GM12878 (cell line): ENCODE measurements around the gene REPIN1. TPM values are rescaled to one million over a fixed set of nuclear protein-coding genes. Genes with fewer than 3 reads are reported as not detected.

Experiments used
- ATAC-seq: fragments of 200-7000 bp; cut with Tn5 transposase; 3 replicates; pipeline ENCODE4 v1.9.1; 2020; ENCODE audit warnings: mild to moderate bottlenecking, moderate library complexity
- BruUV-seq: library from RNA; stranded (reverse); fragments of 400-500 nt; replicated peaks from 2 replicates; lab custom pipeline; 2021; lab: Mats Ljungman, UMichigan
- CTCF ChIA-PET: fragments of 300-600 bp; sonication (Branson Sonifier 250); formaldehyde crosslinking; extraction: SDS; loops from one replicate; lab custom pipeline; 2021; ENCODE audit warnings: inconsistent platforms; lab: Yijun Ruan, JAX
- POLR2A ChIA-PET: fragments of 350-600 bp; formaldehyde crosslinking; extraction: SDS; loops from one replicate; lab custom pipeline; 2021; ENCODE audit warnings: inconsistent platforms; lab: Charles Lee
- RAD21 ChIA-PET: fragments of 300-600 bp; sonication (Branson Sonifier 250); formaldehyde crosslinking; loops from one replicate; lab custom pipeline; 2023; ENCODE audit warnings: antibody characterized with exemption; ENCODE audit not compliant: unreplicated experiment; lab: Charles Lee
- SMC1A ChIA-PET: fragments of 300-600 bp; sonication (Branson Sonifier 250); formaldehyde crosslinking; loops from one replicate; lab custom pipeline; 2023; ENCODE audit not compliant: unreplicated experiment, uncharacterized antibody; lab: Charles Lee
- DNase-seq: peaks from one replicate; pipeline ENCODE4 v3.0.0-alpha.2; 2011; ENCODE audit warnings: low read depth, low spot score
- FAIRE-seq: peaks from 3 replicates; lab custom pipeline; 2011; peaks lifted over from hg19 to GRCh38; lab: Jason Lieb, UNC
- H2AFZ ChIP-seq: 2 replicates; pipeline ENCODE4 v1.6.0; 2011; ENCODE audit warnings: low read depth, low read length, control low read depth; ENCODE audit not compliant: control insufficient read depth
- H3K27ac ChIP-seq: 2 replicates; pipeline ENCODE4 v1.5.1; 2011; ENCODE audit warnings: control low read depth; ENCODE audit not compliant: control insufficient read depth, insufficient read depth
- H3K27me3 ChIP-seq, 2 experiments: replicated peaks in 1 of 2; 2 replicates each; pipeline versions ENCODE4 v1.6.0 to v1.6.1; 2011; ENCODE audit warnings: low read length in 1 of 2; ENCODE audit not compliant: control insufficient read depth in 2 of 2, insufficient read depth in 2 of 2
- H3K36me3 ChIP-seq, 2 experiments: 2 replicates each; pipeline ENCODE4 v1.5.1; 2011; ENCODE audit warnings: low read length in 1 of 2; ENCODE audit not compliant: control insufficient read depth in 2 of 2, insufficient read depth in 2 of 2
- H3K4me1 ChIP-seq: 2 replicates; pipeline ENCODE4 v1.6.1; 2011; ENCODE audit warnings: mild to moderate bottlenecking, low read length, moderate library complexity, mixed read lengths; ENCODE audit not compliant: control insufficient read depth, insufficient read depth
- H3K4me2 ChIP-seq: 2 replicates; pipeline ENCODE4 v1.6.0; 2011; ENCODE audit warnings: control low read depth; ENCODE audit not compliant: control insufficient read depth, insufficient read depth
- H3K4me3 ChIP-seq: fragments of 200-600 bp; sonication (generic); 2 replicates; pipeline ENCODE4 v1.5.1; 2016
- H3K79me2 ChIP-seq: 2 replicates; pipeline ENCODE4 v1.6.0; 2011; ENCODE audit warnings: low read length; ENCODE audit not compliant: control insufficient read depth, insufficient read depth
- H3K9ac ChIP-seq: 2 replicates; pipeline ENCODE4 v1.8.0; 2011; ENCODE audit warnings: low read length, control low read depth, mixed read lengths; ENCODE audit not compliant: control insufficient read depth, insufficient read depth
- H3K9me3 ChIP-seq: replicated peaks from 3 replicates; pipeline ENCODE4 v1.5.1; 2011; ENCODE audit warnings: mild to moderate bottlenecking, low read length; ENCODE audit not compliant: control insufficient read depth, insufficient read depth
- H4K20me1 ChIP-seq: 2 replicates; pipeline ENCODE4 v1.6.0; 2011; ENCODE audit not compliant: control insufficient read depth, insufficient read depth
- BHLHE40 ChIP-seq, 2 experiments: fragments of 450-650 bp in 1 of 2; IDR thresholded peaks; 2 replicates each; pipeline ENCODE4 v1.6.1; 2011 to 2017; ENCODE audit warnings: low read depth in 2 of 2, borderline replicate concordance in 1 of 2, improper control_type of control experiment in 1 of 2, low read length in 1 of 2, mild to moderate bottlenecking in 1 of 2
- NR2F1 ChIP-seq: fragments of 450-650 bp; conservative IDR thresholded peaks from 2 replicates; pipeline ENCODE4 v1.6.1; 2017; ENCODE audit warnings: mild to moderate bottlenecking
- NRF1 ChIP-seq: conservative IDR thresholded peaks from 2 replicates; pipeline ENCODE4 v1.6.1; 2011; ENCODE audit warnings: mild to moderate bottlenecking, low read depth, low read length, improper control_type of control experiment
- REST ChIP-seq: IDR thresholded peaks from 2 replicates; pipeline ENCODE4 v1.6.1; 2012; ENCODE audit warnings: mild to moderate bottlenecking, low read depth, low read length
- ZNF622 ChIP-seq: fragments of 450-650 bp; IDR thresholded peaks from 2 replicates; pipeline ENCODE4 v1.6.1; 2017; ENCODE audit warnings: mild to moderate bottlenecking, inconsistent platforms
- ZNF687 ChIP-seq: fragments of 450-650 bp; IDR thresholded peaks from 2 replicates; pipeline ENCODE4 v1.6.1; 2017; ENCODE audit warnings: mild to moderate bottlenecking, moderate library complexity
- WGBS: methylation state at CpG from one replicate; pipeline ENCODE4 v1.1.6; 2016; ENCODE audit warnings: low lambda C conversion rate; ENCODE audit not compliant: insufficient replicate concordance, insufficient coverage; ENCODE audit errors: missing lambda C conversion rate; 5-methylcytosine and 5-hydroxymethylcytosine counted together
- in situ Hi-C: fragments of 300-500 bp; cut with MboI; formaldehyde crosslinking; loops from 9 replicates; pipeline ENCODE4 v1.14.3; 2018; ENCODE audit warnings: mixed read lengths
- intact Hi-C: fragments of 100-400 bp; cut with micrococcal nuclease; formaldehyde crosslinking; loops from one replicate; pipeline ENCODE4 v1.14.2; 2022; ENCODE audit not compliant: unreplicated experiment
- polyA plus RNA-seq, 11 experiments: library from polyadenylated mRNA; depleted of rRNA in 4 of 11; unstranded in 6 of 11; stranded (reverse) in 5 of 11; fragments of >200 nt; fragmentation: Nextera tagmentation in 4 of 11; fragmentation: Illumina TruSeq in 1 of 11; extraction: Ambion mirVana in 4 of 11; extraction: Trizol in 1 of 11; gene quantifications; 1 replicate in 1 of 11; 2 replicates in 10 of 11; pipeline versions ENCODE4 v1.2.1 to v1.2.3, GENCODE V29; 2011 to 2016; ENCODE audit warnings: inconsistent platforms in 2 of 11, missing spikeins in 2 of 11, low read depth in 1 of 11
- total RNA-seq, 4 experiments: library from RNA; depleted of rRNA in 3 of 4; stranded (reverse); fragments of >200 nt in 3 of 4; fragmentation: Illumina TruSeq in 1 of 4; extraction: Trizol in 1 of 4; gene quantifications; 2 replicates each; pipeline versions ENCODE4 v1.2.1 to v1.2.3, GENCODE V29; 2013 to 2021
- TF ChIP-seq, protein P1 (sequence below): fragments of 450-650 bp; formaldehyde crosslinking; IDR thresholded peaks from 2 replicates; pipeline ENCODE4 v1.4.0; 2022; ENCODE audit warnings: mild to moderate bottlenecking, moderate library complexity
- TF ChIP-seq, protein P2 (sequence below): fragments of 150-350 bp; IDR thresholded peaks from 2 replicates; pipeline ENCODE4 v1.6.1; 2016; ENCODE audit warnings: low read depth, low read length

REPIN1 gene
- total and polyA plus RNA-seq, 10 of the 15 experiments (the other 5 are each of a cell fraction or from before 2014, with no cell fraction given) = 5.1 to 172 (median 76.9) TPM

- in situ Hi-C loops (no loop called here), intact Hi-C loops (no loop called here)
- H4K20me1 ChIP-seq = no peaks in the 10 kb centered on the region; the same call in 1 of the 2 replicates
- H3K4me1 ChIP-seq = peaks cover 54% of the 10 kb centered on the region
- H3K9me3 ChIP-seq = no peaks in the 10 kb centered on the region
- peaks cover 58% of the 10 kb centered on the region for H3K79me2 ChIP-seq
- H3K9ac ChIP-seq = peak overlapping the region; percentile 45; the same call in 1 of the 2 replicates
- POLR2A ChIA-PET = interaction anchor here (0.6 to 2.1 kb wide), 5 partner anchors 12 to 285 kb away, joined by 3 to 10 read pairs (median 5); a partner anchor contains a TSS
- BruUV-seq = no TSS peak
- FAIRE-seq = no peak
- H3K27me3 ChIP-seq = no peaks in the 10 kb centered on the region
- no peak overlapping the region for H2AFZ ChIP-seq
- peak overlapping the region; percentile 66 for H3K27ac ChIP-seq
- peak overlapping the region; percentile 50; the same call in 1 of the 2 replicates for H3K4me3 ChIP-seq
- no peak for ATAC-seq
- peak overlapping the region; percentile 82 for H3K4me2 ChIP-seq
- H3K36me3 ChIP-seq = peaks cover 0 to 3% of the 10 kb centered on the region in 2 experiments; a peak in 3 of 4 replicates
- RAD21 ChIA-PET = interaction anchor here (1.0 to 1.4 kb wide), 3 partner anchors 19 to 24 kb away, joined by 3 read pairs; a partner anchor contains a TSS
- DNase-seq = no peak
- CTCF ChIA-PET = interaction anchor here (0.5 to 1.8 kb wide), 3 partner anchors 19 to 55 kb away, joined by 3 to 7 read pairs (median 4); a partner anchor contains a TSS
- SMC1A ChIA-PET = interaction anchor here (2.6 to 4.7 kb wide), 2 partner anchors 19 to 24 kb away, joined by 12 to 37 read pairs; a partner anchor contains a TSS
- WGBS = 5% methylated on average over 4 of the region's 4 CpGs
- no peak for TF ChIP-seq REST
- TF ChIP-seq ZNF622 = no peak
- no peak for TF ChIP-seq NRF1
- peak; percentile 27; the same call in 1 of the 2 replicates for TF ChIP-seq ZNF687
- TF ChIP-seq BHLHE40 (IDR thresholded peaks at IDR 0.05; ENCODE audit: borderline replicate concordance in 1 of 2, low read depth in 2 of 2, low read length in 1 of 2) = peak; percentile 70 to 75; a peak in 3 of 4 replicates
- TF ChIP-seq, protein P1, sequence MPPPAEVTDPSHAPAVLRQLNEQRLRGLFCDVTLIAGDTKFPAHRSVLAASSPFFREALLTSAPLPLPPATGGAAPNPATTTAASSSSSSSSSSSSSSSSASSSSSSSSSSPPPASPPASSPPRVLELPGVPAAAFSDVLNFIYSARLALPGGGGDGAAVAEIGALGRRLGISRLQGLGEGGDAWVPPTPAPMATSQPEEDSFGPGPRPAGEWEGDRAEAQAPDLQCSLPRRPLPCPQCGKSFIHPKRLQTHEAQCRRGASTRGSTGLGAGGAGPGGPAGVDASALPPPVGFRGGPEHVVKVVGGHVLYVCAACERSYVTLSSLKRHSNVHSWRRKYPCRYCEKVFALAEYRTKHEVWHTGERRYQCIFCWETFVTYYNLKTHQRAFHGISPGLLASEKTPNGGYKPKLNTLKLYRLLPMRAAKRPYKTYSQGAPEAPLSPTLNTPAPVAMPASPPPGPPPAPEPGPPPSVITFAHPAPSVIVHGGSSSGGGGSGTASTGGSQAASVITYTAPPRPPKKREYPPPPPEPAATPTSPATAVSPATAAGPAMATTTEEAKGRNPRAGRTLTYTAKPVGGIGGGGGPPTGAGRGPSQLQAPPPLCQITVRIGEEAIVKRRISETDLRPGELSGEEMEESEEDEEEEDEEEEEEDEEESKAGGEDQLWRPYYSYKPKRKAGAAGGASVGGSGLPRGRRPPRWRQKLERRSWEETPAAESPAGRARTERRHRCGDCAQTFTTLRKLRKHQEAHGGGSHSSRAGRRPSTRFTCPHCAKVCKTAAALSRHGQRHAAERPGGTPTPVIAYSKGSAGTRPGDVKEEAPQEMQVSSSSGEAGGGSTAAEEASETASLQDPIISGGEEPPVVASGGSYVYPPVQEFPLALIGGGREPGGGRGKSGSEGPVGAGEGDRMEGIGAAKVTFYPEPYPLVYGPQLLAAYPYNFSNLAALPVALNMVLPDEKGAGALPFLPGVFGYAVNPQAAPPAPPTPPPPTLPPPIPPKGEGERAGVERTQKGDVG = no peak
- no peak for TF ChIP-seq NR2F1
- TF ChIP-seq, protein P2, sequence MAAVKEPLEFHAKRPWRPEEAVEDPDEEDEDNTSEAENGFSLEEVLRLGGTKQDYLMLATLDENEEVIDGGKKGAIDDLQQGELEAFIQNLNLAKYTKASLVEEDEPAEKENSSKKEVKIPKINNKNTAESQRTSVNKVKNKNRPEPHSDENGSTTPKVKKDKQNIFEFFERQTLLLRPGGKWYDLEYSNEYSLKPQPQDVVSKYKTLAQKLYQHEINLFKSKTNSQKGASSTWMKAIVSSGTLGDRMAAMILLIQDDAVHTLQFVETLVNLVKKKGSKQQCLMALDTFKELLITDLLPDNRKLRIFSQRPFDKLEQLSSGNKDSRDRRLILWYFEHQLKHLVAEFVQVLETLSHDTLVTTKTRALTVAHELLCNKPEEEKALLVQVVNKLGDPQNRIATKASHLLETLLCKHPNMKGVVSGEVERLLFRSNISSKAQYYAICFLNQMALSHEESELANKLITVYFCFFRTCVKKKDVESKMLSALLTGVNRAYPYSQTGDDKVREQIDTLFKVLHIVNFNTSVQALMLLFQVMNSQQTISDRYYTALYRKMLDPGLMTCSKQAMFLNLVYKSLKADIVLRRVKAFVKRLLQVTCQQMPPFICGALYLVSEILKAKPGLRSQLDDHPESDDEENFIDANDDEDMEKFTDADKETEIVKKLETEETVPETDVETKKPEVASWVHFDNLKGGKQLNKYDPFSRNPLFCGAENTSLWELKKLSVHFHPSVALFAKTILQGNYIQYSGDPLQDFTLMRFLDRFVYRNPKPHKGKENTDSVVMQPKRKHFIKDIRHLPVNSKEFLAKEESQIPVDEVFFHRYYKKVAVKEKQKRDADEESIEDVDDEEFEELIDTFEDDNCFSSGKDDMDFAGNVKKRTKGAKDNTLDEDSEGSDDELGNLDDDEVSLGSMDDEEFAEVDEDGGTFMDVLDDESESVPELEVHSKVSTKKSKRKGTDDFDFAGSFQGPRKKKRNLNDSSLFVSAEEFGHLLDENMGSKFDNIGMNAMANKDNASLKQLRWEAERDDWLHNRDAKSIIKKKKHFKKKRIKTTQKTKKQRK = no peak
Measured at GRCh38 chr7:150382844-150383225, 14.2 kb downstream of the REPIN1 start.
